Thyroid gland (tissue), 4 donors: Measurements from ENCODE around the gene HHLA2. TPM values are rescaled to one million over a fixed set of nuclear protein-coding genes. Genes with fewer than 3 reads are reported as not detected.
"Not testable (repeated sequence)": the region's sequence is repeated elsewhere in the genome, so short reads cannot be mapped to it uniquely, and the experiment has no call there.

ENCODE experiments used
- DNase-seq, 2 donors: peaks; one replicate each; pipeline ENCODE4 v3.0.0-alpha.2; 2019
- H3K27ac ChIP-seq, 3 donors: fragments of 200-600 bp; sonication (generic); 1 replicate in 2 of 3; 2 replicates in 1 of 3; pipeline ENCODE4 v1.5.1; 2016 to 2019; ENCODE audit warnings: mild to moderate bottlenecking in 1 of 3, moderate library complexity in 1 of 3
- H3K27me3 ChIP-seq: fragments of 200-600 bp; sonication (generic); one replicate; pipeline ENCODE4 v1.5.1; 2019
- H3K36me3 ChIP-seq, 2 donors: fragments of 200-600 bp; sonication (generic); one replicate each; pipeline ENCODE4 v1.5.1; 2016 to 2019
- H3K4me1 ChIP-seq, 2 donors: fragments of 200-600 bp; sonication (generic); one replicate each; pipeline ENCODE4 v1.5.1; 2017 to 2019
- H3K4me3 ChIP-seq, 3 donors: fragments of 200-600 bp; sonication (generic); replicated peaks in 1 of 3; 1 replicate in 2 of 3; 2 replicates in 1 of 3; pipeline ENCODE4 v1.5.1; 2016; ENCODE audit warnings: mild to moderate bottlenecking in 1 of 3
- H3K9me3 ChIP-seq: fragments of 200-600 bp; sonication (generic); one replicate; pipeline ENCODE4 v1.5.1; 2017
- POLR2A ChIP-seq, 2 donors: fragments of 450-650 bp; IDR thresholded peaks; one replicate each; pipeline ENCODE4 v1.6.1; 2017; ENCODE audit warnings: antibody characterized with exemption in 2 of 2, mild to moderate bottlenecking in 2 of 2, moderate library complexity in 1 of 2
- WGBS, 2 donors: methylation state at CpG; one replicate each; pipeline ENCODE4 v1.1.5; 2017; 5-methylcytosine and 5-hydroxymethylcytosine counted together
- intact Hi-C: fragments of 100-400 bp; cut with DNase I; formaldehyde crosslinking; loops from one replicate; pipeline ENCODE4 v1.15.1; 2023
- total RNA-seq, 4 donors: library from RNA; depleted of rRNA; stranded (reverse); fragments of >200 nt; gene quantifications; one replicate each; pipeline ENCODE4 v1.2.3, GENCODE V29; 2016
- TF ChIP-seq, protein P1 (sequence below), 6 experiments: fragments of 200-600 bp in 3 of 6; fragments of 450-650 bp in 3 of 6; sonication (generic) in 3 of 6; IDR thresholded peaks; one replicate each; pipeline ENCODE4 v1.5.1; 2016 to 2019; ENCODE audit warnings: antibody characterized with exemption in 6 of 6, mild to moderate bottlenecking in 2 of 6, inconsistent platforms in 1 of 6, moderate library complexity in 1 of 6

The HHLA2 gene
- total RNA-seq: not detected

DNA sequence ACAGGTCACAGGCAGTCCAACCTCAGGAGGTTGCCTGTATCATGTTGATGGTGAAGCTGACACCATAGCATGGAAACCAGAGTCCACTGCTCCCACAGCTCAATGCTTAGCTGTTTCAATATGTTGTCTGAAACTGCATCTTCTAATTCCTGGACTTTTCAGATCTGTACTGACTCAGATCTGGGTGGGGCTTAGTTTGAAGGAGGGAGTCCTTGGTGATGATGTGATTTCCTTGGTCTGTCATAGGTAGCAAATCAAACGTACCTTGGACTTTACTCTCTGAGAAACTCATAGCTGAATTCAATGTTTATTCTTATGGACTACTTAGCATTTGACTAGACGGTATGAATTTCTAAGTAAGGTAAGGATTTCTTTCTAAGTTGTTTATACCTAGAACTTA, at the start of gene HHLA2:
Gene HHLA2, plus strand, starts transcription at position 310 of the 400 bp plus-strand sequence. CDS start 55,266 bp downstream, outside the sequence.
- Histone ChIP-seq H3K4me1 (peaks cover 0 to 10% of the 10 kb centered on the region in 2 donors), H3K27me3 (no peaks in the 10 kb centered on the region), H3K27ac (no peak within 1 kb of the TSS), H3K9me3 (no peaks in the 10 kb centered on the region), H3K4me3 (no peak within 1 kb of the TSS), H3K36me3 (no peaks in the 10 kb centered on the region)
- TF ChIP-seq POLR2A (IDR thresholded peaks at IDR 0.05): no peak
- TF ChIP-seq, protein P1, sequence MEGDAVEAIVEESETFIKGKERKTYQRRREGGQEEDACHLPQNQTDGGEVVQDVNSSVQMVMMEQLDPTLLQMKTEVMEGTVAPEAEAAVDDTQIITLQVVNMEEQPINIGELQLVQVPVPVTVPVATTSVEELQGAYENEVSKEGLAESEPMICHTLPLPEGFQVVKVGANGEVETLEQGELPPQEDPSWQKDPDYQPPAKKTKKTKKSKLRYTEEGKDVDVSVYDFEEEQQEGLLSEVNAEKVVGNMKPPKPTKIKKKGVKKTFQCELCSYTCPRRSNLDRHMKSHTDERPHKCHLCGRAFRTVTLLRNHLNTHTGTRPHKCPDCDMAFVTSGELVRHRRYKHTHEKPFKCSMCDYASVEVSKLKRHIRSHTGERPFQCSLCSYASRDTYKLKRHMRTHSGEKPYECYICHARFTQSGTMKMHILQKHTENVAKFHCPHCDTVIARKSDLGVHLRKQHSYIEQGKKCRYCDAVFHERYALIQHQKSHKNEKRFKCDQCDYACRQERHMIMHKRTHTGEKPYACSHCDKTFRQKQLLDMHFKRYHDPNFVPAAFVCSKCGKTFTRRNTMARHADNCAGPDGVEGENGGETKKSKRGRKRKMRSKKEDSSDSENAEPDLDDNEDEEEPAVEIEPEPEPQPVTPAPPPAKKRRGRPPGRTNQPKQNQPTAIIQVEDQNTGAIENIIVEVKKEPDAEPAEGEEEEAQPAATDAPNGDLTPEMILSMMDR (IDR thresholded peaks at IDR 0.05): no peak
- intact Hi-C loops: no loop called here
- DNase-seq: no peak
- 81 to 87% methylated on average over 2 of the region's 2 CpGs for WGBS, 2 donors

DNA sequence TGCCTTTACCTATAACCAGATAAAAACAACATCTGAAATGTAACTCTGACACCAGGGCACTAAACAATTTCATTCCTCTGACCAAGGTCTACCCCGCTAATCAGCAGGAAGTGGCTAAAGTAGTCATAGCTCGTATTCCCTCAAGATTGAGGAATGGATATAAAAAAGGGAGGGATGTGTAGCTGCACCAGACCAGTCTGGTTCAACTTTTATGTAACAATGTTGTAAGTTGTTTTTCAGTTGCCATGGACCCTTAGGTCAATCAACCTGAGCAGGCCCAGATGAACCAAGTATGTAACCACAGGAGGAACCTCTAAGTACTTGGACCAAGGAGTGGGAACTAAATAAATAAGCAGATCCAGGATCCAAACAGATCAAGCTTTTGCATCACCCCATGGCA, 45.7 kb upstream of the HHLA2 start:
- no peak overlapping the region for H3K27ac ChIP-seq
- no peaks in the 10 kb centered on the region for H3K27me3 ChIP-seq
- intact Hi-C loops: no loop called here
- H3K36me3 ChIP-seq: no peaks in the 10 kb centered on the region
- TF ChIP-seq, protein P1 (IDR thresholded peaks at IDR 0.05): no peak
- TF ChIP-seq POLR2A (IDR thresholded peaks at IDR 0.05): no peak
- H3K4me1 ChIP-seq: no peaks in the 10 kb centered on the region
- H3K4me3 ChIP-seq: no peak overlapping the region
- WGBS, 2 donors: 94 to 95% methylated on average over 2 of the region's 2 CpGs
- H3K9me3 ChIP-seq: no peaks in the 10 kb centered on the region
- DNase-seq: no peak

DNA sequence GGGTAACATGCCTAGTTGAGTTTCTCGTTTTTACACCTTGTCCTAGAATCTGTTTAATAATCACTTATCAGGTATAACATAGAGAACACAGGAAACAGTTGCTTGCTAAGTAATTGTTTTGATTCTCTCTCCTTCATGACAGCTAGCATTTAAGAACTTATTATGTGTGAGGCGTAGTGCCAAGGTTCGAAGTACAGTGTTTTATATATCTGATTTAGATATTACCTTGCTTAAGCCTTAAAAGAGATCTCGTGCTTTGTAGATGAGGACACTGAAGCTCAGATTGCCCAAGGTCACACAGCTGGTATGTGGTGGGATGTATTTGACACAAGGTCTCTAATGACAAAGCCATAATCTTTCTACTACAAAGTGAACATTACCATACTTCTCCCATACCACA, 45.1 kb upstream of the HHLA2 start:
- H3K4me3 ChIP-seq: no peak overlapping the region
- intact Hi-C loops: no loop called here
- no peak for DNase-seq

GRCh38 chr3:108251844-108252243, 44.5 kb upstream of the HHLA2 start:
- DNase-seq: no peak
- intact Hi-C loops: no loop called here
- Histone ChIP-seq H3K36me3 (no peaks in the 10 kb centered on the region), H3K4me1 (no peaks in the 10 kb centered on the region), H3K9me3 (no peaks in the 10 kb centered on the region), H3K4me3 (no peak overlapping the region), H3K27me3 (no peaks in the 10 kb centered on the region), H3K27ac (no peak overlapping the region)
- TF ChIP-seq POLR2A (IDR thresholded peaks at IDR 0.05): no peak
- TF ChIP-seq, protein P1 (IDR thresholded peaks at IDR 0.05): no peak
- WGBS, 2 donors: 92 to 100% methylated on average over 1 of the region's 1 CpG

More for the DNA sequence above, 45.1 kb upstream of the HHLA2 start:
- no peak overlapping the region for H3K27ac ChIP-seq
- 91 to 96% methylated on average over 4 of the region's 4 CpGs for WGBS, 2 donors
- no peaks in the 10 kb centered on the region for H3K36me3 ChIP-seq
- TF ChIP-seq, protein P1 (IDR thresholded peaks at IDR 0.05): no peak
- H3K4me1 ChIP-seq: no peaks in the 10 kb centered on the region
- H3K9me3 ChIP-seq: no peaks in the 10 kb centered on the region
- no peaks in the 10 kb centered on the region for H3K27me3 ChIP-seq

GRCh38 chr3:108255131-108255530, 41.2 kb upstream of the HHLA2 start:
- Histone ChIP-seq H3K27ac (no peak overlapping the region), H3K36me3 (no peaks in the 10 kb centered on the region), H3K4me1 (no peaks in the 10 kb centered on the region), H3K27me3 (no peaks in the 10 kb centered on the region), H3K4me3 (no peak overlapping the region), H3K9me3 (no peaks in the 10 kb centered on the region)
- no peak for TF ChIP-seq POLR2A (IDR thresholded peaks at IDR 0.05)
- intact Hi-C loops: no loop called here
- no peak for DNase-seq

- H3K27ac ChIP-seq, DNase-seq, intact Hi-C loops, H3K9me3 ChIP-seq, H3K4me1 ChIP-seq, H3K27me3 ChIP-seq, H3K36me3 ChIP-seq, H3K4me3 ChIP-seq: not testable (repeated sequence)
- 83 to 84% methylated on average over 5 of the region's 5 CpGs for WGBS, 2 donors
These were observed 31.6 kb upstream of the HHLA2 start for GRCh38 chr3:108264534-108265298.

- H3K9me3 ChIP-seq, H3K4me3 ChIP-seq, H3K4me1 ChIP-seq, DNase-seq, H3K27ac ChIP-seq, H3K27me3 ChIP-seq, intact Hi-C loops, H3K36me3 ChIP-seq: not testable (repeated sequence)
- WGBS, 2 donors: 93 to 98% methylated on average over 3 of the region's 3 CpGs
These were observed 28.1 kb upstream of the HHLA2 start for GRCh38 chr3:108268235-108268634.
